Skeletal muscle tissue (tissue), 4 donors: ENCODE results near the gene CTCFL. TPM values are rescaled to one million over a fixed set of nuclear protein-coding genes. Genes with fewer than 3 reads are reported as not detected.
"Not testable (repeated sequence)": the region's sequence is repeated elsewhere in the genome, so short reads cannot be mapped to it uniquely, and the experiment has no call there.

Experiments used
- H3K27ac ChIP-seq: one replicate; pipeline ENCODE4 v1.7.0; 2013; ENCODE audit warnings: mild to moderate bottlenecking, low read depth, low read length, inconsistent platforms
- H3K27me3 ChIP-seq, 3 donors: one replicate each; pipeline ENCODE4 v1.7.0; 2013; ENCODE audit warnings: low read length in 3 of 3; ENCODE audit not compliant: control insufficient read depth in 3 of 3, insufficient read depth in 3 of 3
- H3K36me3 ChIP-seq, 3 donors: one replicate each; pipeline ENCODE4 v1.7.0; 2013; ENCODE audit warnings: low read length in 3 of 3; ENCODE audit not compliant: control insufficient read depth in 3 of 3, insufficient read depth in 3 of 3
- H3K4me1 ChIP-seq, 3 donors: one replicate each; pipeline ENCODE4 v1.7.0; 2013; ENCODE audit warnings: low read length in 3 of 3, mild to moderate bottlenecking in 3 of 3; ENCODE audit not compliant: control insufficient read depth in 3 of 3, insufficient read depth in 3 of 3
- H3K4me3 ChIP-seq, 3 donors: one replicate each; pipeline ENCODE4 v1.7.0; 2013; ENCODE audit warnings: low read length in 3 of 3
- H3K9ac ChIP-seq, 3 donors: one replicate each; pipeline ENCODE4 v1.7.0; 2013; ENCODE audit warnings: low read length in 3 of 3, mild to moderate bottlenecking in 3 of 3, moderate library complexity in 2 of 3, low read depth in 1 of 3
- H3K9me3 ChIP-seq, 3 donors: one replicate each; pipeline ENCODE4 v1.7.0; 2013; ENCODE audit warnings: low read length in 3 of 3; ENCODE audit not compliant: control insufficient read depth in 3 of 3
- total RNA-seq: library from RNA; depleted of rRNA; stranded (reverse); fragments of >200 nt; gene quantifications from one replicate; pipeline ENCODE4 v1.2.3, GENCODE V29; 2014
- donor health status: Osteomylitis.

Gene CTCFL
- total RNA-seq, 1 donor from 2014 or later = not detected

DNA sequence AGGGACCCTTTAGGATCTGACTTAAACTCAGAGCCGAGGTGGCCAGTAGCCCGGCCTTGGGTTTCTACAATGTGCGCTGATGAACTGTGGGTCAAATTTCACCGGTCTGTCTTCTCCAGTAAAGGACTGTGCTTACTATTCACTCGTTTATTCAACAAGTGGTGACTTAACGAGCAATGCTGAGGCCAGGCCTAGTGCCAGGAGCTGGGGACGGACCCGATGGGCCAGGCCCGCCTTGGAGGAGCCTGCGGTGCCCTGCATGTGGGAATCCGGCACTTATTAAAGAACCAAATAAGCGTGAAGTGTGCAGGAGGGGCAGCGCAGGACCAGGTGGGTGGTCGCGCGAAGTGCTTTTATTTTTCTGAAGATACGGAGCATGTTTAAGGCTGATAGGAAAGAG, 24.0 kb downstream of the CTCFL start:
- Histone ChIP-seq H3K4me3 (no peak overlapping the region), H3K9ac (no peak overlapping the region), H3K4me1 (no peaks in the 10 kb centered on the region), H3K27me3 (peaks cover 0 to 5% (median 5%) of the 10 kb centered on the region in 3 donors), H3K36me3 (no peaks in the 10 kb centered on the region), H3K27ac (no peak overlapping the region), H3K9me3 (no peaks in the 10 kb centered on the region)

DNA sequence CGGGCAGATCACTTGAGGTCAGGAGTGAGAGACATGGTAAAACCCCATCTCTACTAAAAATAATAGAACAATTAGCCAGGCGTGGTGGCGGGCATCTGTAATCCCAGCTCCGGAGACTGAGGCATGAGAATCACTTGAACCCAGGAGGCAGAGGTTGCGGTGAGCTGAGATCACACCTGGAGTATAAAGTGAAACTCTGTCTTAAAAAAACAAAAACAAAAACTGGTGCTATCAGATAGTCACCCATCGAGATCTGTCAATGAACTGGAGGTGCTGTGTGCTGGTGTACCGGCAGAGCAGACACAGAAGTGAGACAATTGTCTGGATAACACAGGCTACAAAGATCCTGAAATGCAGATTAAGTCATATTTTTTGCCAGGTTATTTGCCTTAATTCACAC, 24.7 kb downstream of the CTCFL start:
- Histone ChIP-seq H3K9me3 (no peaks in the 10 kb centered on the region), H3K9ac (no peak overlapping the region), H3K27ac (no peak overlapping the region), H3K27me3 (peaks cover 0 to 5% (median 3%) of the 10 kb centered on the region in 3 donors), H3K4me1 (no peaks in the 10 kb centered on the region), H3K36me3 (no peaks in the 10 kb centered on the region), H3K4me3 (no peak overlapping the region)

DNA sequence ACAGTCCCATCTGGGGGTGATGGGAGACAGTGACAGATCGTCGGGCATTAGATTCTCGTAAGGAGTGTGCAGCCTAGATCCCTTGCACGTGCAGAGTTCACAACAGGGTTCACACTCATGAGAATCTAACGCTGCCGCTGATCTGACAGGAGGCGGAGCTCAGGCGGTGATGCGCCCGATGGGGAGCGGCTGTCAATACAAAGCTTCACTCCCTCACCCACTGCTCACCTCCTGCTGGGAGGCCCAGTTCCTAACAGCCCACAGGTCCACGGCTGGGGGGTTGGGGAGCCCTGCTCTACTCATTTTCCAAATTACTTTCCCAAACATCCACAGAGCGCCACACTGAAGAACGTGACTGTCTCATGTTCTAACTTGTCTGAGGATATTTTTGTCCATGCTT, 25.3 kb downstream of the CTCFL start:
- no peaks in the 10 kb centered on the region for H3K9me3 ChIP-seq
- no peak overlapping the region for H3K27ac ChIP-seq
- H3K4me3 ChIP-seq = no peak overlapping the region
- no peak overlapping the region for H3K9ac ChIP-seq
- H3K4me1 ChIP-seq = peaks cover 4 to 5% (median 5%) of the 10 kb centered on the region in 3 donors
- peaks cover 0 to 5% (median 3%) of the 10 kb centered on the region in 3 donors for H3K27me3 ChIP-seq
- no peaks in the 10 kb centered on the region for H3K36me3 ChIP-seq

DNA sequence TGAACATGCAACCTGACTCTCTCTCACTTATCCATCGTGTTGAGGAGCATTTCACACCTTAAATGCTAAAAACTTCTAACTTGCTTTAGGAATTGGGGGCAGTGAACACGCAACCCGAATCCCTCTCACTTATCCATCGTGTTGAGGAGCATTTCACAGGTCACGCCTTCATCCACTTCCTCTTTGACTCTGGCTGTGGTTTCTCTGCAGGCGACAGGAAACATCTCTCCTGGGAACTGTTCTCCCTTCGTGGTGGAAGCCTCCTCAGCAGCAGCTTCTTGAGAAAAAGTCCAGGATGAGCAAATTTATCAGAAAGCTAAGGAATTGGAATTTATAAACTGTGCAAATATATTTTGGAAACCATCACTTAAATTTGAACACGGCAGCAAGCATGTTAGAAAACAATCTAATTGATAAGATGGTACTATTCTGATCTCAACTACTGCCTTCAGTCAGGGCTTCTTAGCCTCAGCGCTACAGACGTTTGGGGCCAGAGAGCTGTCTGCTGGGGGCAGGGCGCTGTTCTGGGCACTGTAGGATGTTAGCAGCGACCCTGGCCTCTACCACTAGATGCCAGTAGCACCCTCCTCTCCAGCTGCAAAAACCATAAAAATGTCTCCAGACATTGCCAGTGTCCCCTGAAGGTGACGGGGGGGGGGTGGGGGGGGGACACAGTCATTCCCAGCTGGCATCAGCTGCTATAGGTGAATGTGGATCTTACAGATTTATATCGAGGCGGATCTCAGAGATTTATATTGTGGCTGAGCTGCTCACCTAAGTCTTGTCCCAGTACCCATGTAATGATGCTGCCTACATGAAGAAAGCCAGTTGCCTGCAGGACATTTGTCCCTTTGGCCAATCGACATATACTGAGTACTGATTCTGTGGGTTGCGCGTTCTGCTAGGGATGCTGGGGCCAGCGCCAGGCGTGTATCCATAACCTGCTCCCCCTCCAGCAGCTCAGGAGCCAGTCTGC, 26.2 kb downstream of the CTCFL start:
- H3K9ac ChIP-seq = no peak overlapping the region
- H3K27me3 ChIP-seq = peaks cover 0 to 5% (median 3%) of the 10 kb centered on the region in 3 donors
- no peaks in the 10 kb centered on the region for H3K9me3 ChIP-seq
- H3K4me1 ChIP-seq = peaks cover 10 to 11% (median 10%) of the 10 kb centered on the region in 3 donors
- H3K4me3 ChIP-seq = no peak overlapping the region
- H3K27ac ChIP-seq = no peak overlapping the region
- H3K36me3 ChIP-seq = no peaks in the 10 kb centered on the region

DNA sequence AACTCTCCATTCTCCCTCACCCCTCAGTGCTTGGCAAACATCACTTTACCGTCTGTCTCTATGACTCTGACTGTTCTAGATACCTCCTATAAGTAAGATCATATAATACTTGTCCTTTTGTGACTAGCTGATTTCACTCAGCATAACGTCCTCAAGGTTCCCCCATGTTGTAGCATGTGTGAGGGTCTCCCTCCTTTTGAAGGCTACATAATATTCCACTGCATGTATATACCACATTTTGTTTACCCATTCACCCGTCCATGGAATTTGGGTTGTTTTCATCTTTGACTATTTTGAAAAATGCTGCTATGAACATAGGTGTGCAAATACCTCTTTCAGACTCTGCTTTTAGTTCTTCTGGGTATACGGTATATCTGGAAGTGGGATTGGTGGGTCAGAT, 28.3 kb downstream of the CTCFL start:
- Histone ChIP-seq H3K9me3 (no peaks in the 10 kb centered on the region), H3K9ac (no peak overlapping the region), H3K4me1 (peaks cover 10 to 15% (median 10%) of the 10 kb centered on the region in 3 donors), H3K27ac (no peak overlapping the region), H3K36me3 (no peaks in the 10 kb centered on the region), H3K27me3 (peaks cover 0 to 5% (median 3%) of the 10 kb centered on the region in 3 donors), H3K4me3 (no peak overlapping the region)

DNA sequence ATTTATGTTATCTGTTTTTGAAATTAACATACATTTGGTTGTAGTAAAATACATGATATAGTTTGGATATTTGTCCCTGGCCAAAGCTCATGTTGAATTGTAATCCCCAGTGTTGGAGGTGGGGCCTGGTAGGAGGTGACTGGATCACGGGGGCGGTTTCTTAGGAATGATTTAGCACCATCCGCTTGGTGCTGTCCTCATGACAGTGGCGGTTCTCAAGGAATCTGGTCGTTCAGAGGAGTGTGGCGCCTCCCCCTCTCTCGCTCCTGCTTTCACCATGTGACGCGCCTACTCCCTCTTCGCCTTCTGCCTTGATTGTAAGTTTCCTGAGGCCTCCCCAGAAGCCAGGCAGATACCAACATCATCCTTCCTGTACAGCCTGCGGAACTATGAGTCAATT, 29.0 kb downstream of the CTCFL start:
- Histone ChIP-seq H3K27me3 (peaks cover 0 to 5% (median 3%) of the 10 kb centered on the region in 3 donors), H3K36me3 (no peaks in the 10 kb centered on the region), H3K4me1 (peaks cover 10 to 15% (median 10%) of the 10 kb centered on the region in 3 donors), H3K27ac (no peak overlapping the region), H3K9ac (no peak overlapping the region), H3K4me3 (no peak overlapping the region), H3K9me3 (no peaks in the 10 kb centered on the region)

DNA sequence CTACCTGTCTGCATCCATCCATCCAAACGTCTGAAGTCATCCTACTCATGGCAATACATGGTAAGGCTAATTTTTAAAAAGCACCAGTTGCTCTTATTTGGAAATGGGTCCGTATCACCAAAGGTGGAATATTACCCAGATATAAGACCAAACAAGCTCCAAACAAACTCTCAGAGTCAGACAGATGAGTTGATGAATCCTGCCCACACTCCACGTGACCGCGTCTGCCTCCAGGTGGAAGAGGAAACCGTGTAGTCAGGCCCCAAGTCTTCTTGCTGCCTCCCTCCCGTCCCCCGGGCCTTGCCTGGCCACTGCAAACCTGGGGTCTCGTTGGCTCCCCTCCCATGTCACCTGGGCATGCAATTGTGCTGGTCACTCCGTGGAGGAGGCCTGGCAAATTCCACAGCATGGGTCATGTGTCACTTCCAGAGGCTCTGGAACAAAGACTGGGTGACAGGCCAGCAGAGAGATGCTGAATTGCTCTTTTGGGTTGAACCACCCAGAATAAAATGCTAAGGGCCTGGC, 31.8 kb downstream of the CTCFL start:
- Histone ChIP-seq H3K27me3 (peaks cover 0 to 2% (median 0%) of the 10 kb centered on the region in 3 donors), H3K27ac (no peak overlapping the region), H3K36me3 (no peaks in the 10 kb centered on the region), H3K9me3 (no peaks in the 10 kb centered on the region), H3K4me3 (no peak overlapping the region), H3K4me1 (peaks cover 10 to 15% (median 10%) of the 10 kb centered on the region in 3 donors), H3K9ac (no peak overlapping the region)

DNA sequence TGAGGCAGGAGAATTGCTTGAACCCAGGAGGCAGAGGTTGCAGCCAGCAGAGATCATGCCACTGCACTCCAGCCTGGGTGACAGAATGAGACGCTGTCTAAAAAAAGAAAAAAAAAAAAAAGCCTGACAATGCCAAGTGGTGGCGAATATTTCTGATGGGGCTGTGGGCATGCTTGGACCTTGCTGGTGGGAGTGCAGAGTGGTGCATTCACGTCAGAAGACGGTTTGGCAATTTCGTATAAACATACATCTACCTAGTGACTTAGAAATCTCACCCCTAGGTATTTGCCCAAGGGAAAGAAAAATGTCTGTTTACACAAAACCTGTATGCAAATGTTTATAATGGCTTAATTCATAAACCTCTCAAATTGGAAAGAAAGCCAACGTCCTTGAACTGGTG, 33.6 kb downstream of the CTCFL start:
- H3K27me3 ChIP-seq = peaks cover 0 to under 1% (median 0%) of the 10 kb centered on the region in 3 donors
- H3K9me3 ChIP-seq = no peaks in the 10 kb centered on the region
- H3K4me3 ChIP-seq = no peak overlapping the region
- H3K4me1 ChIP-seq = peaks cover 10 to 15% (median 10%) of the 10 kb centered on the region in 3 donors
- H3K27ac ChIP-seq = no peak overlapping the region
- H3K9ac ChIP-seq = no peak overlapping the region
- H3K36me3 ChIP-seq = no peaks in the 10 kb centered on the region

DNA sequence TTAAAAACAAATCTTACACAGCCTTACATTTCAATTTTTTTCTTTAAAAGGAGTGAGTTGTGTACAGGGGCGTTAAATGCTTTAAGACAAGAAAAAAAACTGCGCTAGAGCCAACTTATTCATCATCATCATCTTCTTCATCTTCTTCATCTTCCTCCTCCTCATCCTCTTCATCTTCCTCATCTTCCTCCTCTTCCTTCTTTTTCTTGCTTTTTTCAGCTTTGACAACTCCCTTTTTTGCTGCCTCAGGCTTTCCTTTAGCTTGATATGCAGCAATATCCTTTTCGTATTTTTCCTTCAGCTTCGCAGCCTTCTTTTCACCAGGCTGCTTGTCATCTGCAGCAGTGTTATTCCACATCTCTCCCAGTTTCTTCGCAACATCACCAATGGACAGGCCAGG, 36.7 kb downstream of the CTCFL start:
- H3K27me3 ChIP-seq, H3K27ac ChIP-seq, H3K4me1 ChIP-seq, H3K9me3 ChIP-seq, H3K9ac ChIP-seq, H3K4me3 ChIP-seq, H3K36me3 ChIP-seq: not testable (repeated sequence)

DNA sequence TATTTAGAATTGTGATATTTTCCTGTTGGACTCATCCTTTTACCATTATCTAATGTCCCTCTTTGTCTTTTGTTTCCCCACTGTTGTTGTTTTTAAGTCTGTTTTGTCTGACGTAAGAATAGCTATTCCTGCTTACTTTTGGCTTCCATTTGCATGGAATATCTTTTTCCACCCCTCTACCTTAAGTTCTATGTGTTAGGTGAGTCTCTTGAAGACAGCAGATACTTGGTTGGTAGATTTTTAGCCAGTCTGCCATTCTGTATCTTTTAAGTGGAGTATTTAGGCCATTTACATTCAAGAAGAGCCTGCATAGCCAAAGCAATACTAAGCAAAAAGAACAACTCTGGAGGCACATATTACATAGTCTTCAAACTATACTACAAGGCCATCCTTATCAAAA, 39.2 kb downstream of the CTCFL start:
- Histone ChIP-seq H3K4me1 (no peaks in the 10 kb centered on the region), H3K9me3 (no peaks in the 10 kb centered on the region), H3K27me3 (no peaks in the 10 kb centered on the region), H3K36me3 (no peaks in the 10 kb centered on the region), H3K4me3 (no peak overlapping the region), H3K27ac (no peak overlapping the region), H3K9ac (no peak overlapping the region)
